ENCODE measurements around the gene CCDC69. TPM values are rescaled to one million over a fixed set of nuclear protein-coding genes. Genes with fewer than 3 reads are reported as not detected.

Gene CCDC69
- total and polyA plus RNA-seq, 2 of the 8 experiments (the other 6 are each of a cell fraction or from before 2014, with no cell fraction given) = 8.4 to 10.8 TPM

DNA sequence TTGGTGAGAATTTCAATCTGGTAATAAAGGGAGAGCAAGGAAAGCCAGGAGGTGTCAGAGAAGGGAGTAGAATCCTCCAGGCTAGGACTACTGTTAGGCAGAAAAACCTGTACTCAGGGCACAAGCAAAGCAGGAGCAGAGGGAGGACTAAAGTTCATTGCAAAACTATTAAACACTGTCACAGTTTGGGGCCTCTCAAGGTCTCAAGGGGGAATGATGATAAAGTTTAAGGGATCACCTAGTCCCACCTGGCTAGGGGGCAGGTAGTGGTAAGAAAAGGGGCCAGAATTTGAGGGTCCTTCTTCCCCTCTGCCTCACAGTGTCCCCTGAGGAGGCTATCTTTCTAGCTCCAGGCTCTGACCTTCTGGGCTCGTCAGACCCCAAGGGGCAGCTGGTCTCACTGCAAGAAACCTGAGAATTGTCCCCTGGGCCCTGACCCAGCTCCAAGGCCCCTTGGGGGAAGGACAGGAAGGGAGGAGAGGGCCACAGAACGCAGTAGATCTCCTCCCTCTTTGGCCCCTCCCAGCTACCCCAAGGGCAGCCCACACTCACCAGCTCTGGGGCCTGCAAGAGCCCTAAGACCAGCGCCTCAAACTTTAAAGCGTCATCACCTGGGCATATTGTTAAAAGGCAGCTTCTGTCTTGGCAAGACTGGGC is 974 bp downstream of the CCDC69 start:
- peak in 1 of 2 experiments; percentile 60 for DNase-seq (ENCODE audit: low read depth in 1 of 2, low spot score in 2 of 2)
- peak overlapping the region; percentile 53 to 73 (median 66) for H3K4me3 ChIP-seq (ENCODE audit: extremely low read depth in 1 of 4, insufficient read depth in 2 of 4, low read depth in 3 of 4, low read length in 4 of 4)
- no peak for TF ChIP-seq TCF12 (IDR thresholded peaks at IDR 0.05; ENCODE audit: low read depth, low read length)

More for the DNA sequence above, 974 bp downstream of the CCDC69 start:
- Histone ChIP-seq H3K9ac (replicated peaks in 1 of 4; ENCODE audit: extremely low read depth in 1 of 4, low read depth in 3 of 4, low read length in 3 of 4) (no peak overlapping the region), H4K5ac (ENCODE audit: insufficient read length, low read depth, low read length) (no peak overlapping the region), H3K27me3 (replicated peaks in 1 of 4; ENCODE audit: control insufficient read depth in 3 of 4, extremely low read depth in 1 of 4, insufficient read depth in 3 of 4, low read length in 3 of 4) (peaks cover 0 to 2% (median 0%) of the 10 kb centered on the region in 4 experiments; a peak in 3 of 7 replicates), H2BK120ac (replicated peaks; ENCODE audit: low read depth, low read length) (no peak overlapping the region), H3K79me1 (ENCODE audit: low read depth, low read length) (peaks cover 3% of the 10 kb centered on the region; the same call in 1 of the 2 replicates), H2BK20ac (ENCODE audit: low read length) (no peak overlapping the region), H3K56ac (replicated peaks; ENCODE audit: insufficient read length, low read depth, low read length) (no peak overlapping the region), H3K27ac (ENCODE audit: low read depth, low read length) (no peak overlapping the region), H4K91ac (replicated peaks; ENCODE audit: insufficient read length, low read length) (no peak overlapping the region), H3K4ac (replicated peaks; ENCODE audit: insufficient read length, low read depth, low read length) (no peak overlapping the region), H3K79me2 (ENCODE audit: control insufficient read depth in 1 of 2, insufficient read depth in 2 of 2, low read length in 2 of 2) (no peaks in the 10 kb centered on the region), H2BK5ac (ENCODE audit: low read depth, low read length) (no peak overlapping the region), H3K9me3 (ENCODE audit: insufficient read depth in 2 of 2, low read depth in 1 of 2, low read length in 1 of 2) (no peaks in the 10 kb centered on the region), H2BK15ac (ENCODE audit: low read length) (no peak overlapping the region), H4K8ac (ENCODE audit: extremely low read depth, insufficient read depth, low read length) (no peak overlapping the region), H3K36me3 (ENCODE audit: control insufficient read depth in 2 of 4, insufficient read depth in 4 of 4, low read length in 3 of 4) (no peaks in the 10 kb centered on the region), H3K18ac (ENCODE audit: extremely low read depth, low read length) (no peak overlapping the region), H3K4me2 (ENCODE audit: insufficient read depth in 1 of 2, low read depth in 2 of 2, low read length in 2 of 2) (peak overlapping the region; percentile 80 to 85), H3K23ac (ENCODE audit: insufficient read length) (no peak overlapping the region), H2BK12ac (ENCODE audit: low read depth, low read length) (no peak overlapping the region), H4K20me1 (replicated peaks in 1 of 2; ENCODE audit: control insufficient read depth in 1 of 2, insufficient read depth in 2 of 2, low read length in 2 of 2) (peaks cover 0 to 2% of the 10 kb centered on the region in 2 experiments), H3K14ac (ENCODE audit: insufficient read length) (no peak overlapping the region), H2AK5ac (ENCODE audit: low read depth, low read length) (no peak overlapping the region), H3K4me1 (replicated peaks in 1 of 4; ENCODE audit: control insufficient read depth in 3 of 4, insufficient read depth in 4 of 4, low read length in 3 of 4) (peaks cover 2 to 12% (median 6%) of the 10 kb centered on the region in 4 experiments), H3K23me2 (ENCODE audit: low read depth, low read length) (peaks cover 5% of the 10 kb centered on the region; the same call in 1 of the 2 replicates), H2AFZ (ENCODE audit: low read length) (no peak overlapping the region)
- 13% methylated on average over 3 of the region's 4 CpGs; no CpG with 5 or more reads in 1 of the 2 experiments for WGBS, 2 experiments (ENCODE audit: extremely low coverage in 1 of 2, insufficient coverage in 1 of 2, insufficient read length in 1 of 2, insufficient replicate concordance in 2 of 2, low coverage in 1 of 2, low lambda C conversion rate in 2 of 2, missing lambda C conversion rate in 1 of 2)
- FAIRE-seq = no peak
- ChIA-PET CTCF (ENCODE audit: partially characterized antibody) (interaction anchor here (0.6 to 5.2 kb wide), 17 partner anchors 9 to 300 kb away, joined by 3 to 56 read pairs (median 6); no protein-coding TSS in a partner anchor), POLR2A (ENCODE audit: partially characterized antibody) (interaction anchor here (0.6 to 2.2 kb wide), 6 partner anchors 8 to 1457 kb away, joined by 3 to 13 read pairs (median 6); partner anchors contain the start of gene GM2A)
